ENCODE data around the gene EFNB2.

- TF ChIP-seq, protein P1, sequence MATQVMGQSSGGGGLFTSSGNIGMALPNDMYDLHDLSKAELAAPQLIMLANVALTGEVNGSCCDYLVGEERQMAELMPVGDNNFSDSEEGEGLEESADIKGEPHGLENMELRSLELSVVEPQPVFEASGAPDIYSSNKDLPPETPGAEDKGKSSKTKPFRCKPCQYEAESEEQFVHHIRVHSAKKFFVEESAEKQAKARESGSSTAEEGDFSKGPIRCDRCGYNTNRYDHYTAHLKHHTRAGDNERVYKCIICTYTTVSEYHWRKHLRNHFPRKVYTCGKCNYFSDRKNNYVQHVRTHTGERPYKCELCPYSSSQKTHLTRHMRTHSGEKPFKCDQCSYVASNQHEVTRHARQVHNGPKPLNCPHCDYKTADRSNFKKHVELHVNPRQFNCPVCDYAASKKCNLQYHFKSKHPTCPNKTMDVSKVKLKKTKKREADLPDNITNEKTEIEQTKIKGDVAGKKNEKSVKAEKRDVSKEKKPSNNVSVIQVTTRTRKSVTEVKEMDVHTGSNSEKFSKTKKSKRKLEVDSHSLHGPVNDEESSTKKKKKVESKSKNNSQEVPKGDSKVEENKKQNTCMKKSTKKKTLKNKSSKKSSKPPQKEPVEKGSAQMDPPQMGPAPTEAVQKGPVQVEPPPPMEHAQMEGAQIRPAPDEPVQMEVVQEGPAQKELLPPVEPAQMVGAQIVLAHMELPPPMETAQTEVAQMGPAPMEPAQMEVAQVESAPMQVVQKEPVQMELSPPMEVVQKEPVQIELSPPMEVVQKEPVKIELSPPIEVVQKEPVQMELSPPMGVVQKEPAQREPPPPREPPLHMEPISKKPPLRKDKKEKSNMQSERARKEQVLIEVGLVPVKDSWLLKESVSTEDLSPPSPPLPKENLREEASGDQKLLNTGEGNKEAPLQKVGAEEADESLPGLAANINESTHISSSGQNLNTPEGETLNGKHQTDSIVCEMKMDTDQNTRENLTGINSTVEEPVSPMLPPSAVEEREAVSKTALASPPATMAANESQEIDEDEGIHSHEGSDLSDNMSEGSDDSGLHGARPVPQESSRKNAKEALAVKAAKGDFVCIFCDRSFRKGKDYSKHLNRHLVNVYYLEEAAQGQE (IDR thresholded peaks at IDR 0.05) = no peak
- TF ChIP-seq TAF1 (conservative IDR thresholded peaks at IDR 0.05) (no peak), CTCF (IDR thresholded peaks at IDR 0.05; ENCODE audit: low read depth, low read length, missing input control) (no peak), JUND (IDR thresholded peaks at IDR 0.05) (no peak), YY1 (IDR thresholded peaks at IDR 0.05) (no peak)
Observed at GRCh38 chr13:106494936-106495335, 40.5 kb downstream of the EFNB2 start.

All from liver (tissue), 3 donors.